ENCODE measurements around the gene DLGAP1.

DLGAP1 gene

DNA sequence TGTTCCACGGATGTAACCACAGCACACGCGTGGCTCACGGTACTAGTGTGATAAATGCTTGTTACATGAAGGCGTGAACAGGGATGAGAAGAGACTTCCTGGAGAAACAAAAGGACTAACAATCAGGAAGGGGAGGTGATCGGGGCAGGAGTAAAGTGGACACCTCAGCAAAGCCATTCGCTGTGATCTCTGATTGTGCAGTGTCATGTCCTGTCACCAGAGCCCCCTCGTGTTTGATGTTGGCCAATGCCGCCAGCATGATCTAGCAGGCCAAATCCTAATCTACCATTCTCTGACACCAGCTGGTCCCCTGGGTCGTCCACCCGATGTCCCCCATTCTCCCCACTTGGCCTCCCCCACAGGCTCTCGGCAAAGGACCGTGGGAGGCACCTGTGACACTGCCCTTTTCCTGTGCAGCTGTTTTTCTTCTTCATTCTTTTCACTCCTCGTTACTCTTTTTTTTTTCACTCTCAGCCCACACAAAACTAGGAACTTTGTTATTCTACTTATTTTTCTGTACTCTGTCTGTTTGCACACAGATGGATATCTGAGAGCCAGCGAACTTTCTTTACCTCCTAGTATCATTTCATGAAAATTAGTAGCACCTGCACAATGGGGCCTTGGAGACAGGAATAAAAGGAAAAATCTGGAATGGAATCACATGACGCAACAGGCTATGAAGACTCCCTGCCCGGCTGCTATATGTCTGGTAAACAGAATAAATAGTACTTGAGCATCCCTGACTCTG is 858.3 kb downstream of the DLGAP1 start:
- Mint-ChIP-seq H3K4me3 (peak overlapping the region; percentile 89), H3K9me3 (no peaks in the 10 kb centered on the region), H3K27ac (peak overlapping the region; percentile 98), H3K4me1 (ENCODE audit: low read depth) (peaks cover 68% of the 10 kb centered on the region), H3K27me3 (no peaks in the 10 kb centered on the region), H3K36me3 (ENCODE audit: low read depth) (peaks cover 25% of the 10 kb centered on the region)
- peak; percentile 70 for DNase-seq

DNA sequence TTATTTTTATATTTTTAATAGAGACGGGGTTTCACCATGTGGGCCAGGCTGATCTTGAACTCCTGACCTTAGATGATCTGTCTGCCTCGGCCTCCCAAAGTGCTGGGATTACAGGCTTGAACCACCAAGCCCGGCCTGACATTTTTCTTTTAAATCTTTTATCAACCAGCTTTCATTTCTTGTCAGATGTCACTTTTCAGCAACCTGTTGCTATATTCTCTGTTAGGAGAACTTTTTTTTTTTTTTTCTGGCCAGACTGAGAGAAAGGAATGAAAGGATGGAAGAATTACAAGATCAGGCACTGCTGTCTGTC is 858.8 kb downstream of the DLGAP1 start:
- Mint-ChIP-seq H3K4me1 (ENCODE audit: low read depth) (peaks cover 69% of the 10 kb centered on the region), H3K36me3 (ENCODE audit: low read depth) (peaks cover 25% of the 10 kb centered on the region)

DNA sequence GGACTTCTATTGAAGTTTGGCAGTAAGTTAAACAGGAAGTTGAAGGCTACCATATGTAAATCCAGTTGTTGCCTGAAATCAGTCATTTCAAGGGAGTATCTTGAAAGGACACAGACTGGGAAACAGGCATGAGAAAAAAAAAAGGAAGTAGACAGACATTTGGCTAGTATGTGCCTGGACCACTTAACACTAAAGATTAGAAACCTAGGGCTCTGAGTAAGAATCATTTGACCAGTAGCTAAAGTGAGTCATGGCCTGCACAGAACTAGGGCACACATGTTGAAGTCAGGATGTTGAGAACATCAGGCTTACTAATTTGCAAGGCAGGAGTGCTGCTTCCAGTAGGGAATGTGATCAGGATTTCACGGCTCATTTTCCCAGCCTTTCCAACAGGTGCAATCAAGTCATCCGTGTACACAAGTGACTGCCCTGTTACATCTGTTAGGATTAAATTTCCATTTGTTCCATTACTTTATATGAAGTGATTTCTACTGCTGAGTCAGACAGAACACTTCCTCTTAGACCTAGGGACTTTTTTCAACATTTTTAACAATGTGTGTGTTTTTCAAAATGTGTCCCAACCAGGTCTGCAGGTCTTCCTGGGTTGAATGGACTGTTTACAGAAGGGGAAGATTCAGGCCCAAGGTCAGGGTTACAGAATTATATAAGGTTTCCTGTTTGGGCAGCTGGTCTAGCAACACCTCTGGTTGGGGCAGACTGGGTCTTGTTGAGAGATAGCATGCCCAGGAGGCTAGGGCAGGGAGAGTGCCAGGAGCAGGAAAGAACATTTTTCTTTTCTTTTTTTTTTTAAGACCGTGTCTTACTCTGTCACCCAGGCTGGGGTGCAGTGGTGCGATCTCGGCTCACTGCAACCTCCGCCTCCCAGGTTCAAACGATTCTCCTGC is 859.5 kb downstream of the DLGAP1 start:
- Mint-ChIP-seq H3K4me1 (ENCODE audit: low read depth) (peaks cover 68% of the 10 kb centered on the region), H3K9me3 (no peaks in the 10 kb centered on the region), H3K27me3 (no peaks in the 10 kb centered on the region), H3K4me3 (peak overlapping the region; percentile 89), H3K27ac (peak overlapping the region; percentile 98), H3K36me3 (ENCODE audit: low read depth) (peaks cover 25% of the 10 kb centered on the region)
- peak; percentile 65 for DNase-seq

More for the DNA sequence above, 858.8 kb downstream of the DLGAP1 start:
- peak overlapping the region; percentile 98 for H3K27ac Mint-ChIP-seq
- H3K27me3 Mint-ChIP-seq, result no peaks in the 10 kb centered on the region
- no peak for DNase-seq
- peak overlapping the region; percentile 89 for H3K4me3 Mint-ChIP-seq
- no peaks in the 10 kb centered on the region for H3K9me3 Mint-ChIP-seq

DNA sequence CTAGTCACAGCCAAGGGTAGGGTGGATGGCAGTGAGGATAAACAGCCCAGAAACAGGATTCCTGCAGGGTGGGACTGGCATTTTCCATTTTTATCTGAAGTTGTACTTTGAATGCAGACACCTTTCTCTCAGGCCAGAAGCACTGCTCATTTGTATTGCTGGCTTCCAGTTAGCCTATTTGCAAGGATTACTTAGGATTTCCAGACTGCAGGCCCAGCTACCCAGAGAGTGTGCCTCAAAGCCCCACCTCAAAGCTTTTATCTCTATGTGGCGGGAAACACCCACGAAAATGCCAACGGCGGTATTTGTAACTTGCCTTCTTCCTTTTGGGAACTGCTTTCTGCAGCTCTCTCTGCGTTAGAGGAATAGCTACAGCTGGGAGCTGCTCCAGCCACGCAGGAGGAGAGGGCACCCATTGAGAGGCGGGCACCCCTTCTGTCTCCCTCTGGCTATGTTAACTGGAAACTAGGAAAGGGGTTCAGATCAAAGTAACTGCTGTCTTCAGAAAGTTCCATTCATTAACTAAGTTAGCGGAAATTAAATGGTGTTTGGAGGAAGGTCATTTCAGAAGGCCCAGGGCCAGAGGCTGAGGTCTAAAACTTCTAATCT is 860.2 kb downstream of the DLGAP1 start:
- Mint-ChIP-seq H3K27me3 (no peaks in the 10 kb centered on the region), H3K4me3 (peak overlapping the region; percentile 89), H3K36me3 (ENCODE audit: low read depth) (peaks cover 25% of the 10 kb centered on the region), H3K4me1 (ENCODE audit: low read depth) (peaks cover 66% of the 10 kb centered on the region), H3K27ac (peak overlapping the region; percentile 98), H3K9me3 (no peaks in the 10 kb centered on the region)
- DNase-seq, result peak; percentile 55

DNA sequence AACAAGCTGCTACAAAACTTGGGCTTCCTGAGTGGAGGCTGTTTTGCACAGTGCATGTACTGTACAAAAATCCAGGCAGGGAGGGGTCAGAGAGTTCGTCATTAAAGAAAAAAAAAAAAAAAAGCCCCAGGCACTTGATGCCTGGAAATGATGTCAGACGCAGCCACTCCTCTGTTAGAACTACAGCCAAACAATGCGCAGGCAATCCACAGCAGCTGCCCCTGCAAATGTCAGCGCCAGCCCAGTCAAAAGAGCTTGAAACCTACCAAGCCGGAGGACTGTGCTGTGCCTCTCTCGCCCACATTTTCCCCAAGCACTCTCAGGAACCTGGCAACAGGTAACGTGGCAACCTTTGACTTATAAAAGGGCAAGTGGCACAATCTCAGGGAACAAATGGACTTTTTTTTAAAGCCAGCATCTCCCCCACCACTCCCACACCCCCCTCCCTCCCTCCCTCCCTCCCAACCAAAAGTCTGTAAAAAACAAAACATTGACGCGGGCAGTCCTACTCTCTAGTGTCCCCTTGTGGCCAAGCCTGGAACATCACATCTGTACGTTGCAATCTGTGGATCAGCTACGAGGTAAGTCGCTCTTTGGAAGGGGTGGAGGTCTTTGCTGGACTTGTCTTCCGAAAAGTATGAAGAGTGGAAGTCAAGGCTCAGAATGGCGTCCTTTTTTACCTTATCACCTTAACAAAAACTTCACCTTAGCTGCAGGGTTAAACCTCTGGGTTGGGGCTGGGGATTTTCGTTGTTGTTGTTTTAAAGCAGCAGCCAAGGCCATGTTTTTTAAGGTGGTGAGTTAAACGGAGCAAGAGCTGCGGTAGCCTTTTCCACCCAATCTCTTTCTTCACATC is 861.0 kb downstream of the DLGAP1 start:
- DNase-seq, result peak; percentile 89
- Mint-ChIP-seq H3K9me3 (no peaks in the 10 kb centered on the region), H3K27ac (peak overlapping the region; percentile 98), H3K4me1 (ENCODE audit: low read depth) (peaks cover 62% of the 10 kb centered on the region), H3K27me3 (no peaks in the 10 kb centered on the region), H3K36me3 (ENCODE audit: low read depth) (peaks cover 23% of the 10 kb centered on the region), H3K4me3 (peak overlapping the region; percentile 89)

DNA sequence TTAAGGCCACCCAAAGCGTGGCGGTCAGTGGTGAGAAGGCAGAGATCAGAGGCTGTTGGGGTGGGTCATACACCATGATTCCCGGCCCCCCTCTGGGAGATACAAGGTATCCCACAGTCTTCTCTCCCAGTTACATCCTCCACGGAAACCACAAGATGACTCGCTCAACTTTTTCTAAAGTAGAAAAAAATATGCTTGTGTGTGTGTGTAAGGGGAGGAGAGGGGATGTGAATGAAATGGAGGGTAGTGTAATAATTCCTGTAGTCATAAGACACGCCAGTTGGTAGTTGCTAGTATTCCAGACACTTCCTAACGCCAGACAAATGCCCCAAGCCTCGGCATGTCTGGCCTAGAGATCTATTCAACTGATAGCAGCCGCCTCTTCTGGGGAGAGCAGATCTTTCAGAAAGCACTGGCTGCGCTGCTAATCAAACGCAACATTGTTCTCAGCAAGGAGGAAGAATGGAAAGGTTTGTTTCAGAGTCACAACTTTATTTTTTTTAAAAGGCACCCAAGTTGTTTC is 861.7 kb downstream of the DLGAP1 start:
- peak; percentile 55 for DNase-seq
- Mint-ChIP-seq H3K27me3 (no peaks in the 10 kb centered on the region), H3K4me1 (ENCODE audit: low read depth) (peaks cover 59% of the 10 kb centered on the region), H3K4me3 (peak overlapping the region; percentile 89), H3K27ac (peak overlapping the region; percentile 98), H3K36me3 (ENCODE audit: low read depth) (peaks cover 23% of the 10 kb centered on the region), H3K9me3 (no peaks in the 10 kb centered on the region)

DNA sequence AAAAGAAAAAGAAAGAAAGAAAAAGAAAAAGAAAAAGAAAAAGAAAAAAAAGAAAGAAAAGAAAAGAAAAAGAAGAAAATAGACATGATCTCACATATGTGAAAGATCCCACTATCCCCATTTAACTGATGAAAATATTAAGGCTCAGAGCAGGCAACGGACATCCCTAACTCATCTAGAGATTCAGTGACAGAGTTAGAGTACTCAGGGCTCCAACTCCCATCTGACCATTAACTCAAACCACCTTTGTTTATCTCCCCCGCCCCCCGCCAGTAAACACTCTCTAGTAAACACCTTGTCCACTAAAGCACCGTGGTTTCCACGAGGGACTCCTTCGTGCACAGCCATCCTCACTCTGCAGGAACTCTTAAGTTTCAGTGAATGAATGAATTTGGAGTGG is 862.2 kb downstream of the DLGAP1 start:
- H3K9me3 Mint-ChIP-seq, result no peaks in the 10 kb centered on the region
- peak overlapping the region; percentile 89 for H3K4me3 Mint-ChIP-seq
- DNase-seq, result no peak
- H3K27me3 Mint-ChIP-seq, result no peaks in the 10 kb centered on the region
- H3K36me3 Mint-ChIP-seq (ENCODE audit: low read depth), result peaks cover 19% of the 10 kb centered on the region
- peak overlapping the region; percentile 98 for H3K27ac Mint-ChIP-seq
- peaks cover 55% of the 10 kb centered on the region for H3K4me1 Mint-ChIP-seq (ENCODE audit: low read depth)

DNA sequence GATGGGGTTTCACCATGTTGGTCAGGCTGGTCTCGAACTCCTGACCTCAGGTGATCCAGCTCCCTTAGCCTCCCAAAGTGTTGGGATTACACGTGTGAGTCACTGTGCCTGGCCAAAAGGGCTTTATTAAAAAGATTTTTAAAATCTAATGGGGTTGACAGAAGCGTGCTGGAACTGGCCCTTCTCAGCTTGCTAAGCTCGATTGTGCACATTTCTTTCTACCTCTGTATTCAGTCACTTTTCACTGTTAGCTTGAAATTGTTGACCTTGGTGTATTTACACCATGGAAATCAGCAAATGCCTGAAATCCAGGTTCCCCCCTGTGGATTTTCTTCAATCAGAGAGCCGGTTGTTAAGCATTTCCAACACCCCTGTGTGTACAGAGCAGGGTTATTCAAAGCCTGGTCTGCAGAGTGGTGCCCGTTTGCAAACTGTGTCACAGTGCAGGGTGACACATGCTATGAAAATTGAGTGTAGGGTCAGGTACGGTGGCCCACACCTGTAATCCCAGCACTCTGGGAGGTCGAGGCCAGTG is 864.9 kb downstream of the DLGAP1 start:
- Mint-ChIP-seq H3K4me1 (ENCODE audit: low read depth) (peaks cover 56% of the 10 kb centered on the region), H3K27ac (no peak overlapping the region), H3K36me3 (ENCODE audit: low read depth) (peaks cover 4% of the 10 kb centered on the region), H3K27me3 (no peaks in the 10 kb centered on the region), H3K9me3 (no peaks in the 10 kb centered on the region), H3K4me3 (no peak overlapping the region)
- no peak for DNase-seq

DNA sequence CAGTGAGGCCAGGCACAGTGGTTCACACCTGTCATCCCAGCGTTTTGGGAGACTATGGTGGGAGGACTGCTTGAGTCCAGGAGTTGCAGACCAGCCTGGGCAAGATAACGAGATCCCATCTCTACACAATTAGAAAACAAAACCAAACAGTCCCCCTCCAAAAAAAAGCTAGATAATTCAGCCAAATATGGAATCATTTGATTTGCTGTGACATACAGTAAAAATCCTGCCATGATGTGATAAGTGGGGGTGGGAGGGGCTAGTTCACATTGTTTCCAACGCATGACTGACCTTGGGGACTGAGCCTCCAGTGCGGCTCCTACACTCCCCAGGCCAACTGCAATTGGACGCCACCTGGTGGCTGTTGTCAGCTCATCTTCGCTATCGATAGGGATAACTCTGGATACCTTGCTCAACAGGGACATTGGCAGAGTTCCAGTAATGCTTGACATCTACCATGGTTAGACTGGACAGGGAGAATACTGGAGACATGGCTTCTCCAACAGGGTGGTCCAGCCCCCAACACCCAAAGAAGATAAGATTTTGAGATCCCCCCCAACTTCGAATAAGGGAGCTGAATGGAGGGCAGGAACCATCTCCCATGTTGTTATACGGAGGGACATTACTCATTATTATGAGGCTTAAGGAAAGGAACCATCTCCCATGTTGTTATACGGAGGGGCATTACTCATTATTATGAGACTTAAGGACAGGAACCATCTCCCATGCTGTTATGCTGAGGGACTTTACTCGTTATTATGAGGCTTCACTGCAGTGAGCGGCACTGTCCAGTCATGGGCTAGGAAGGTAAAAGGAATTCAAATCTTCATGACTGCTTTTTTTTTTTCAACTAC is 869.2 kb downstream of the DLGAP1 start:
- Mint-ChIP-seq H3K36me3 (ENCODE audit: low read depth) (no peaks in the 10 kb centered on the region), H3K27me3 (no peaks in the 10 kb centered on the region), H3K27ac (peak overlapping the region; percentile 58), H3K4me3 (no peak overlapping the region), H3K4me1 (ENCODE audit: low read depth) (peaks cover 41% of the 10 kb centered on the region), H3K9me3 (no peaks in the 10 kb centered on the region)
- peak; percentile 78 for DNase-seq

DNA sequence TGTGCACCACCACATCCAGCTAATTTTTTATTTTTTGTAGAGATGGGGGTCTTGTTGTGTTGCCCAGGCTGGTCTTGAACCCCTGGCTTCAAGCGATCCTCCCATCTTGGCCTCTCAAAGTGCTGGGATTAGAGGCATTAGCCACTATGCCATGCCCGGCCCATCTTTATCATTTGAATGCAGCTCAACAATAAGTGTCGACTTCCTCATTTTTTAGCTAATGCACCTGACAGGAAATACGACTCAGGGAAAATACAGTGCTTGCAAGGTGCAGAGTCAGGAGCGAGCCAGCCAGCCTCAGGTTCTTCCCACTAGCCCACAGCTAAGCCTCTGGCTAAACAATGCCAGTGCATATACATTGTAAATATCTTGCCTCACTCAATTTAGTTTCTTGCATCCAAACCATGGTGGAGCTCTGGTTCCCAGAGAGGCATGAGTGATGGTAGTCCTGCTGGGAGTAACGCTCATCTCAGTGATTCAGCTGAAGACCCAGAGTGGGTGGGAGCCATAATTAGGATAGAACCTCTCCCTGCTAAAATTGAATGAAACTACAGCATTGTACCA is 870.1 kb downstream of the DLGAP1 start:
- no peaks in the 10 kb centered on the region for H3K27me3 Mint-ChIP-seq
- no peaks in the 10 kb centered on the region for H3K36me3 Mint-ChIP-seq (ENCODE audit: low read depth)
- no peaks in the 10 kb centered on the region for H3K9me3 Mint-ChIP-seq
- peaks cover 41% of the 10 kb centered on the region for H3K4me1 Mint-ChIP-seq (ENCODE audit: low read depth)
- DNase-seq, result no peak
- no peak overlapping the region for H3K27ac Mint-ChIP-seq
- no peak overlapping the region for H3K4me3 Mint-ChIP-seq

DNA sequence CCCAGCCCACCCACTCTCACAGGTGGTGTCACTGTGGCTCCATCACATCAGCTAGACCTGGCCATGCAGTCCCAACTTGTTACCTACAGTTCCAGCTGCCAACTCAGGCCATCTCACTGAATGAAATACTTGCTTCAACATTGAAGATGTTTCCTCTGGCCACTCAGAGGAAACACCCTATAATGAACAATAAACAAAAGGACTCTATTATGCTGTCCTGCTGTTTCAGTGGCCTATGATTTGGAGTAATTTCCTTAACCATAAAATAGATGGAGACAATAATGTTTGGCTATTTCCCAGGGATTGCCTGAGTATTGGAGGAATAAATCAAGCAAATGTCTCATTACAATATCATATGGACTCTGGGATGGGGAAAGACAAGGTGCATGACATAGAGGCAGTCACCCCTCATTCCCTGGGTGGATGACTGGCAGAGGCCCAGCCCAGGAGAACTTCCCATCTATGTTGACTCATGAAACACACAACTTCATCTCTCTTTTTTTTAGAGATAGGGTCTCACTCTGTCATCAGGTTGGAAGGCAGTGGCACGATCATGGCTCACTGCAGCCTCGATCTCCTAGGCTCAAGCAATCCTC is 870.7 kb downstream of the DLGAP1 start:
- no peak overlapping the region for H3K27ac Mint-ChIP-seq
- no peaks in the 10 kb centered on the region for H3K27me3 Mint-ChIP-seq
- H3K4me1 Mint-ChIP-seq (ENCODE audit: low read depth), result peaks cover 45% of the 10 kb centered on the region
- no peak for DNase-seq
- no peak overlapping the region for H3K4me3 Mint-ChIP-seq
- no peaks in the 10 kb centered on the region for H3K9me3 Mint-ChIP-seq
- no peaks in the 10 kb centered on the region for H3K36me3 Mint-ChIP-seq (ENCODE audit: low read depth)

DNA sequence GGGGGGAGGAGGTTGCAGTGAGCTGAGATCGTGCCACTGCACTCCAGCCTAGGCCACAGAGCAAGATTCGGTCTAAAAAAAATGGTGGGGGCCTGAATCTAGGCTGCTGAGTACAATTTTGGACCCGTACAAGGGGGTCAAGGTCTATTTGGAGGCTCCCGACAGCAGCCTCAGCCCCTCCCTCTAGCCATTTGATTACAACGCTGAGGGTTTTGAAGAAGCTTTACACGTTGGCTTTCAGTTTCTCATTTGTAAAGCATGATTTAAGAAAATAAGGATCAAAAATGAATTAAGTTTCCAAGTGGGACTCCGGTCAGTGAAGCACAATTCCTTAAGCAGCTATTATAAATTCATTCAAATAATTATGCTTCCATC is 871.2 kb downstream of the DLGAP1 start:
- H3K4me1 Mint-ChIP-seq (ENCODE audit: low read depth), result peaks cover 48% of the 10 kb centered on the region

More for the DNA sequence above, 871.2 kb downstream of the DLGAP1 start:
- Mint-ChIP-seq H3K27ac (no peak overlapping the region), H3K9me3 (no peaks in the 10 kb centered on the region), H3K27me3 (no peaks in the 10 kb centered on the region), H3K4me3 (no peak overlapping the region), H3K36me3 (ENCODE audit: low read depth) (no peaks in the 10 kb centered on the region)
- no peak for DNase-seq

All from activated T-cell treated with anti-CD3 and anti-CD28 coated beads, Interleukin-2, amount 50 U/mL, for 24 hours (primary cell).